Caco-2 (cell line): ENCODE results near the gene CDK5R1. TPM values are rescaled to one million over a fixed set of nuclear protein-coding genes. Genes with fewer than 3 reads are reported as not detected.

Experiments used
- BruUV-seq: library from RNA; stranded (reverse); fragments of 400-500 nt; replicated peaks from 2 replicates; lab custom pipeline; 2021; lab: Mats Ljungman, UMichigan
- CTCF ChIA-PET: fragments of 300-600 bp; sonication (Branson Sonifier 250); formaldehyde crosslinking; loops from one replicate; lab custom pipeline; 2022; ENCODE audit warnings: antibody characterized with exemption; lab: Charles Lee
- POLR2A ChIA-PET: fragments of 300-600 bp; sonication (Branson Sonifier 250); formaldehyde crosslinking; loops from one replicate; lab custom pipeline; 2022; ENCODE audit warnings: antibody characterized with exemption; lab: Charles Lee
- DNase-seq, 2 experiments: peaks; one replicate each; pipeline versions ENCODE4 v3.0.0 to v3.0.0-alpha.2; 2020 to 2022
- H3K27me3 ChIP-seq: replicated peaks from 2 replicates; pipeline ENCODE4 v1.6.0; 2011; ENCODE audit warnings: low read length; ENCODE audit not compliant: control insufficient read depth, insufficient read depth
- H3K36me3 ChIP-seq: 2 replicates; pipeline ENCODE4 v1.5.1; 2011; ENCODE audit warnings: low read length; ENCODE audit not compliant: control insufficient read depth, insufficient read depth
- H3K4me1 ChIP-seq: fragments of 250-450 bp; sonication (Bioruptor Pico); 2 replicates; pipeline ENCODE4 v1.5.1; 2020; ENCODE audit warnings: mild to moderate bottlenecking
- H3K4me3 ChIP-seq: 2 replicates; pipeline ENCODE4 v1.5.1; 2011; ENCODE audit warnings: low read depth, mild to moderate bottlenecking, control low read depth, low read length
- H3K9me3 ChIP-seq: fragments of 250-450 bp; sonication (Bioruptor Pico); 2 replicates; pipeline ENCODE4 v1.5.1; 2020; ENCODE audit warnings: mild to moderate bottlenecking, moderate library complexity
- H3K27ac Mint-ChIP-seq: one replicate; pipeline ENCODE4 v1.8.0; 2022; ENCODE audit warnings: mixed read lengths; ENCODE audit not compliant: unreplicated experiment
- H3K27me3 Mint-ChIP-seq: one replicate; pipeline ENCODE4 v1.8.0; 2022; ENCODE audit warnings: mixed read lengths; ENCODE audit not compliant: insufficient read depth, unreplicated experiment
- H3K36me3 Mint-ChIP-seq: one replicate; pipeline ENCODE4 v1.8.0; 2022; ENCODE audit warnings: mild to moderate bottlenecking, mixed read lengths; ENCODE audit not compliant: insufficient read depth, unreplicated experiment
- H3K4me1 Mint-ChIP-seq: one replicate; pipeline ENCODE4 v1.8.0; 2022; ENCODE audit warnings: low read depth, mixed read lengths; ENCODE audit not compliant: unreplicated experiment
- H3K4me3 Mint-ChIP-seq: one replicate; pipeline ENCODE4 v1.8.0; 2022; ENCODE audit warnings: mild to moderate bottlenecking, moderate library complexity, mixed read lengths; ENCODE audit not compliant: unreplicated experiment
- H3K9me3 Mint-ChIP-seq: one replicate; pipeline ENCODE4 v1.8.0; 2022; ENCODE audit warnings: mixed read lengths; ENCODE audit not compliant: unreplicated experiment
- CTCF ChIP-seq, 2 experiments: fragments of 200-600 bp in 1 of 2; IDR thresholded peaks; 1 replicate in 1 of 2; 2 replicates in 1 of 2; pipeline versions ENCODE4 v1.5.1 to v1.8.0; 2011 to 2022; ENCODE audit warnings: antibody characterized with exemption in 1 of 2, control low read depth in 1 of 2, inconsistent platforms in 1 of 2, low read depth in 1 of 2, low read length in 1 of 2, mild to moderate bottlenecking in 1 of 2, moderate library complexity in 1 of 2; ENCODE audit not compliant: insufficient read depth in 1 of 2, severe bottlenecking in 1 of 2, unreplicated experiment in 1 of 2
- intact Hi-C: fragments of 100-400 bp; cut with micrococcal nuclease; formaldehyde crosslinking; loops from one replicate; pipeline ENCODE4 v1.10.0; 2022; ENCODE audit not compliant: unreplicated experiment
- total RNA-seq: library from RNA; stranded (reverse); gene quantifications from 2 replicates; pipeline ENCODE4 v1.2.3, GENCODE V29; 2022

The CDK5R1 gene
- total RNA-seq, 1 experiment from 2014 or later, result 6.6 TPM

GRCh38 chr17:32485261-32486110 lies 1.3 kb upstream of the CDK5R1 start:
- Mint-ChIP-seq H3K36me3 (peaks cover 80% of the 10 kb centered on the region), H3K9me3 (no peaks in the 10 kb centered on the region), H3K4me3 (peak overlapping the region; percentile 88), H3K27me3 (no peaks in the 10 kb centered on the region), H3K27ac (peak overlapping the region; percentile 89), H3K4me1 (peaks cover 24% of the 10 kb centered on the region)
- no peak for DNase-seq
- BruUV-seq, result TSS peak; percentile 78
- no peak for TF ChIP-seq CTCF (IDR thresholded peaks at IDR 0.05; ENCODE audit: insufficient read depth in 1 of 2, low read depth in 1 of 2, low read length in 1 of 2, severe bottlenecking in 1 of 2, unreplicated experiment in 1 of 2)
- no peaks in the 10 kb centered on the region for H3K27me3 ChIP-seq
- H3K9me3 ChIP-seq, result no peaks in the 10 kb centered on the region
- POLR2A ChIA-PET, result no interaction called here
- peak overlapping the region; percentile 77 for H3K4me3 ChIP-seq
- CTCF ChIA-PET, result interaction anchor here (0.7 kb wide), 1 partner anchor 23 kb away, joined by 4 read pairs; no protein-coding TSS in a partner anchor
- no peaks in the 10 kb centered on the region for H3K36me3 ChIP-seq
- intact Hi-C loops, result no loop called here
- H3K4me1 ChIP-seq, result peaks cover 18% of the 10 kb centered on the region

GRCh38 chr17:32486111-32486700 lies 587 bp upstream of the CDK5R1 start:
- CTCF ChIA-PET, result interaction anchor here (0.6 to 2.1 kb wide), 4 partner anchors 42 to 423 kb away, joined by 3 to 8 read pairs (median 3); partner anchors contain the start of gene PSMD11
- TF ChIP-seq CTCF (IDR thresholded peaks at IDR 0.05; ENCODE audit: insufficient read depth in 1 of 2, low read depth in 1 of 2, low read length in 1 of 2, severe bottlenecking in 1 of 2, unreplicated experiment in 1 of 2), result no peak
- no peaks in the 10 kb centered on the region for H3K27me3 Mint-ChIP-seq
- H3K4me1 Mint-ChIP-seq, result peaks cover 24% of the 10 kb centered on the region
- H3K9me3 Mint-ChIP-seq, result no peaks in the 10 kb centered on the region
- H3K4me3 ChIP-seq, result peak overlapping the region; percentile 77
- H3K4me3 Mint-ChIP-seq, result peak overlapping the region; percentile 88
- peaks cover 75% of the 10 kb centered on the region for H3K36me3 Mint-ChIP-seq
- peak overlapping the region; percentile 89 for H3K27ac Mint-ChIP-seq
- peak; percentile 78 to 88 for DNase-seq
- no TSS peak for BruUV-seq
- intact Hi-C loops, result no loop called here
- H3K36me3 ChIP-seq, result no peaks in the 10 kb centered on the region
- H3K4me1 ChIP-seq, result peaks cover 18% of the 10 kb centered on the region
- POLR2A ChIA-PET, result interaction anchor here (0.6 to 1.3 kb wide), 3 partner anchors 42 to 468 kb away, joined by 5 to 10 read pairs (median 7); partner anchors contain the start of gene PSMD11
- H3K27me3 ChIP-seq, result no peaks in the 10 kb centered on the region
- no peaks in the 10 kb centered on the region for H3K9me3 ChIP-seq
